GM13976 (cell line): Measurements from ENCODE around the gene MKI67.
"Not testable (repeated sequence)": the region's sequence is repeated elsewhere in the genome, so short reads cannot be mapped to it uniquely, and the experiment has no call there.

Experiments
- DNase-seq: peaks from one replicate; pipeline ENCODE4 v3.0.0; 2012; ENCODE audit warnings: low spot score
- CTCF ChIP-seq: IDR thresholded peaks from 2 replicates; pipeline ENCODE4 v1.5.1; 2012; ENCODE audit warnings: borderline replicate concordance, mild to moderate bottlenecking; ENCODE audit not compliant: insufficient read depth; ENCODE audit errors: extremely low read depth, missing control alignments, control extremely low read depth
- in situ Hi-C: fragments of 300-500 bp; cut with MboI; formaldehyde crosslinking; loops from one replicate; pipeline ENCODE4 v1.12.0; 2022; ENCODE audit warnings: low sequenced_read_pairs, mixed read lengths, inconsistent platforms; ENCODE audit not compliant: unreplicated experiment

MKI67 gene

GRCh38 chr10:128149267-128150014 lies 23.2 kb upstream of the MKI67 start:
- TF ChIP-seq CTCF: no peak
- in situ Hi-C loops: loop anchor here (5.0 kb wide), 1 partner anchor 72 kb away; no protein-coding TSS in a partner anchor
- no peak for DNase-seq

- in situ Hi-C loops: no loop called here
- no peak for TF ChIP-seq CTCF
- DNase-seq: no peak
Observed at GRCh38 chr10:128147669-128148068, 21.4 kb upstream of the MKI67 start.

GRCh38 chr10:128147064-128147463 lies 20.8 kb upstream of the MKI67 start:
- no peak for DNase-seq
- in situ Hi-C loops: no loop called here
- no peak for TF ChIP-seq CTCF

- no peak for TF ChIP-seq CTCF
- in situ Hi-C loops: no loop called here
- DNase-seq: no peak
Observed at GRCh38 chr10:128144547-128144946, 18.3 kb upstream of the MKI67 start.

GRCh38 chr10:128143531-128143930 lies 17.3 kb upstream of the MKI67 start:
- DNase-seq: no peak
- TF ChIP-seq CTCF: no peak
- in situ Hi-C loops: no loop called here

GRCh38 chr10:128140425-128140824 lies 14.2 kb upstream of the MKI67 start:
- DNase-seq: no peak
- in situ Hi-C loops: no loop called here
- no peak for TF ChIP-seq CTCF

- in situ Hi-C loops: not testable (repeated sequence)
Observed at GRCh38 chr10:128138429-128138828, 12.2 kb upstream of the MKI67 start.

More at GRCh38 chr10:128138429-128138828, 12.2 kb upstream of the MKI67 start:
- not testable (repeated sequence) for DNase-seq
